HG03342 (cell line): ENCODE results near the gene LRIT3.

Experiments
- ATAC-seq: cut with Tn5 transposase; IDR thresholded peaks from one replicate; pipeline ENCODE4 v1.9.1; 2021; ENCODE audit warnings: mild to moderate bottlenecking, moderate library complexity; ENCODE audit not compliant: unreplicated experiment

LRIT3 gene

GRCh38 chr4:109887071-109887470 is 39.2 kb downstream of the LRIT3 start:
- ATAC-seq = no peak

- ATAC-seq = no peak
Measured at GRCh38 chr4:109890076-109890475, 42.2 kb downstream of the LRIT3 start.

- no peak for ATAC-seq
Measured at GRCh38 chr4:109902559-109903251, 54.8 kb downstream of the LRIT3 start.

GRCh38 chr4:109908731-109909130 is 60.8 kb downstream of the LRIT3 start:
- ATAC-seq = no peak

- no peak for ATAC-seq
Measured at GRCh38 chr4:109910256-109910655, 62.3 kb downstream of the LRIT3 start.

GRCh38 chr4:109912706-109913595 is 65.0 kb downstream of the LRIT3 start, which contains the start of gene EGF:
Gene EGF, plus strand, starts transcription at chr4:109912883. Its CDS starts 453 bp downstream, at chr4:109913336.
- ATAC-seq = no peak

GRCh38 chr4:109913596-109914241 is 65.8 kb downstream of the LRIT3 start:
- no peak for ATAC-seq

GRCh38 chr4:109914322-109914721 is 66.4 kb downstream of the LRIT3 start:
- no peak for ATAC-seq

GRCh38 chr4:109915385-109916026 is 67.6 kb downstream of the LRIT3 start:
- no peak for ATAC-seq

GRCh38 chr4:109916027-109916409 is 68.1 kb downstream of the LRIT3 start:
- ATAC-seq = no peak

- ATAC-seq = no peak
Measured at GRCh38 chr4:109921384-109921808, 73.5 kb downstream of the LRIT3 start.
